Astrocyte of the cerebellum (primary cell): Measurements from ENCODE around the gene DENND4B.

Source experiments
- DNase-seq: peaks from one replicate; pipeline ENCODE4 v3.0.0-alpha.2; 2011; ENCODE audit warnings: low read depth
- H3K4me3 ChIP-seq: 2 replicates; pipeline ENCODE4 v1.5.1; 2011; ENCODE audit warnings: mild to moderate bottlenecking, low read depth, low read length, moderate library complexity
- CTCF ChIP-seq: IDR thresholded peaks from 2 replicates; pipeline ENCODE4 v1.5.1; 2012; ENCODE audit warnings: low read length, low read depth, moderate library complexity, mild to moderate bottlenecking; ENCODE audit errors: missing control alignments
- in situ Hi-C: cut with HindIII; loops from 2 replicates; pipeline ENCODE4 v1.10.0; 2017; ENCODE audit warnings: low sequenced_read_pairs

Gene DENND4B

GRCh38 chr1:153962088-153963029, 15.8 kb upstream of the DENND4B start:
- H3K4me3 ChIP-seq = peak overlapping the region; percentile 89
- in situ Hi-C loops = loop anchor here (5.0 kb wide), 1 partner anchor 145 kb away; no protein-coding TSS in a partner anchor
- TF ChIP-seq CTCF = peak; percentile 4
- DNase-seq = no peak

- no peak for TF ChIP-seq CTCF
- peak overlapping the region; percentile 89 for H3K4me3 ChIP-seq
- DNase-seq = no peak
- in situ Hi-C loops = loop anchor here (5.0 kb wide), 1 partner anchor 144 kb away; no protein-coding TSS in a partner anchor
Measured at GRCh38 chr1:153961421-153961820, 14.9 kb upstream of the DENND4B start.

GRCh38 chr1:153960206-153960605, 13.7 kb upstream of the DENND4B start:
- H3K4me3 ChIP-seq = no peak overlapping the region
- TF ChIP-seq CTCF = no peak
- in situ Hi-C loops = loop anchor here (5.0 kb wide), 1 partner anchor 143 kb away; no protein-coding TSS in a partner anchor
- no peak for DNase-seq

- TF ChIP-seq CTCF = no peak
- no peak overlapping the region for H3K4me3 ChIP-seq
- no peak for DNase-seq
- in situ Hi-C loops = no loop called here
Measured at GRCh38 chr1:153959454-153959853, 12.9 kb upstream of the DENND4B start.

- H3K4me3 ChIP-seq = peak overlapping the region; percentile 94
- in situ Hi-C loops = no loop called here
- no peak for DNase-seq
- no peak for TF ChIP-seq CTCF
Measured at GRCh38 chr1:153958961-153959260, 12.4 kb upstream of the DENND4B start.

GRCh38 chr1:153958111-153958960, 11.8 kb upstream of the DENND4B start, which contains the start of gene CRTC2:
TSS of gene CRTC2 (minus strand) at chr1:153958612. CDS start at chr1:153958497, 115 bp downstream.
- H3K4me3 ChIP-seq = peak within 1 kb of the TSS; percentile 94
- peak; percentile 97 for DNase-seq
- TF ChIP-seq CTCF = peak; percentile 4
- in situ Hi-C loops = no loop called here
